ENCODE measurements around the gene FAM131C. TPM values are rescaled to one million over a fixed set of nuclear protein-coding genes. Genes with fewer than 3 reads are reported as not detected.

Gene FAM131C, protein sequence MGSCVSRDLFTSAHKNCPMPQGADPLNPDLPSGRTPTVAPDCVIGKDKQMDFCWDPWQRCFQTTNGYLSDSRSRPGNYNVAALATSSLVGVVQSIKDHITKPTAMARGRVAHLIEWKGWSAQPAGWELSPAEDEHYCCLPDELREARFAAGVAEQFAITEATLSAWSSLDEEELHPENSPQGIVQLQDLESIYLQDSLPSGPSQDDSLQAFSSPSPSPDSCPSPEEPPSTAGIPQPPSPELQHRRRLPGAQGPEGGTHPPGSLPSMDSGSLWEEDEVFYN
- total RNA-seq, result 0.22 TPM in 1 of 2 replicates, not detected in the other

- DNase-seq (ENCODE audit: low read depth in 2 of 2), result peak in 1 of 2 donors; percentile 40
Measured at GRCh38 chr1:16073490-16074119, at the start of gene FAM131C. FAM131C (minus strand) TSS chr1:16073651; CDS start chr1:16073442, 209 bp downstream.

DNA sequence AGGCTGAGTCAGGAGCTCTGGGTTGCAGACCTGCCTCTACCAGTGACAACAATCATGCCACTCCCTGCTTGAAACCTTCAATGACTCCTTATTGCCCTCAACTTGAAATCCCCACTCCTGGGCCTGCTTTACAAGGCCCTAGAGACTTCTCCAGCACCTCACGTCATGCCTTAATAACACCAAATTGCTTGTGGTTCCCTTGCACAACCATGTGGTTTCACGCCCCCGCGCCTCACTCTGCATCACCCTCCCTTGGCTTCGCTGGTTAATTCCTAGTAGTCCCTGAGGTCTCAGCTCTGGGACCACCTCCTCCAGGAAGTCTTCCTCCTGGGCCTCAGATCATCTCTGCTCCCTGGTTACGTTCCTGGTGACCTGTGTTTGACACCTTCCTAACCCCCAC, 49.5 kb upstream of the FAM131C start:
- DNase-seq (ENCODE audit: low read depth in 2 of 2), result no peak

DNA sequence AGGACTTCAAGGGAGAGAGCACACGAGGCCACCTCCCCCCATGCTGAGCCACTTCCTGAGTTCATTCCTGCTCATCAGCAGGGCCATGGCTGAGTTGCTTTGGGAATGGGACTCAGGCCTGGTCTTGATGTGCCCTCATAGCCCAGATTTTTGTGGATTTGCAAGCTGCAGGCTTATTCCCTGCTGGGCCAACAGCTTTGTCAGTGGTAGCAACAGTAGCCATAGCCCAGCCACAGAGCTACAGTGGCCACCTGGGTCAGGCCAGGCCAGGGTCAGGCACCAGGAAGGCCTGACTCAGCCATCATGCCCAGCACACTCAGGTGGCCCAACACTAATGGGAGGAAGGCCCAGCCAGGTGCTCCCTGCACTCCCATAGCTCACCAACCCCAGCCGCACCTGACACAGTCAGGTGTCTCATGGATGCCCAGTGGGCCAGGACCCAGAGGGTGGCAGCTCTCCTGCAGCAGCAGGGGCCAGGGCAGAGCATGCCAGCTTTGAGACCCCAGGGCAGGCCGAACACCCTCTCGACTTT, 49.0 kb upstream of the FAM131C start:
- DNase-seq (ENCODE audit: low read depth in 2 of 2), result peak in 1 of 2 donors; percentile 39

DNA sequence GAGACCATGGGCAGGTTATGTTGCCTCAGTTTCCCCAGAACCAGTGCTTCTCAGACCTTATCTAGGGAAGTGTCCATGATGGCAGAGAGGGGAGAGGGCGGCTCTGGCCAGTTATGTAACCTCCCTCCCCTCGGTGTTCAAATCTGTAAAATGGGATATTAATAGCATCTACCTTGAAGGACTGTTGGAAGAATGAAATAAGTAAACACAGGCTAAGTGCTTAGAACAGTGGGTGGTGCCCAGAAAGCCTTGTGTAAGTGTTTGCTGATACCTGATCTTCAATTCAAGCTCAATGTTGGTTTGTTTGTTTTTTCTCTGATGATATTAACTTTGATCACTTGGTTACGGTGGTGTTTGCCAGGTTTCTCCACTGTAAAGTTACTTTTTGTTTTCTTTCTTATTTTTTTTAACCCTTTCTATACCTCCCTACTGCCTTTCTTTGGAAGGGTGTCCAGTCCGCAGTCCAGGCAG, 47.5 kb upstream of the FAM131C start:
- no peak for DNase-seq (ENCODE audit: low read depth in 2 of 2)

GRCh38 chr1:16120407-16120806, 47.0 kb upstream of the FAM131C start:
- no peak for DNase-seq (ENCODE audit: low read depth in 2 of 2)

- no peak for DNase-seq (ENCODE audit: low read depth in 2 of 2)
Measured at GRCh38 chr1:16119926-16120325, 46.5 kb upstream of the FAM131C start.

- no peak for DNase-seq (ENCODE audit: low read depth in 2 of 2)
Measured at GRCh38 chr1:16119504-16119903, 46.1 kb upstream of the FAM131C start.

DNA sequence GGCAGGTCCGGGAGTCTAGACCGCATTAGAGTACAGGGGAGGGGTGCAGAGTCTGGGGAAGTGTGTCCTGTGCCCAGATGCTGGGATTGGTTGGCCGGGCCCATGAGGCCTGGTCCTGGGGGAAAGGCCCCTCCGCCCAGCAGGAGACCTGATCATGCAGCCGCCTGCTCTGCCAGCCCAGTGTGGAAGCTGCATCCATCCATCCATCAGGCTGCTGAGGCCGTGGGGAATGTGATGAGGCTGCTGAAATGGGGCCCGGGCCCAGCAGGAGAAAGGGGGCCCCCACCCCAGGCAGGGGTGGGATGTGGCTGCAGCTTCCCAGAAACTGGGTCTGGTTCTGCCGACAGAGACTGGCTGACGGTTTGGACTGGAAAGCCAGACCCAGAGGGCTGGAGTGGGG, 45.3 kb upstream of the FAM131C start:
- DNase-seq (ENCODE audit: low read depth in 2 of 2), result no peak

- no peak for DNase-seq (ENCODE audit: low read depth in 2 of 2)
Measured at GRCh38 chr1:16117936-16118335, 44.5 kb upstream of the FAM131C start.

DNA sequence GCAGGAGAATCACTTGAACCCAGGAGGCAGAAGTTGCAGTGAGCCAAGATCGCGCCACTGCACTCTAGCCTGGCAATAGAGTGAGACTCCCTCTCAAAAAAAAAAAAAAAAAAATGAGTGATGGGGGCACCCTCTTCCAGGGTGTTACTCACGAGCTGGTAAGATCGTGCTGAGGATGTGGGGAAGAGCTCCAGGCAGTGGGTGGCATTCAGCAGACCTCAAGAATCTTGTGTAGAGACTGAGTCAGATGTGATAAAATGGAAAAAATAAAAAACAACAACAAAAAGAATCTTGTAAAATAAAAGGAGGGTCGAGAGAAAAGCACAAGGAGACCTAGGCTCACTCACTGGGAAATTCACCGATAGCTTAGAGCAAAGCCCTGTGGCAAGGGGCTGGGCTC, 43.9 kb upstream of the FAM131C start:
- no peak for DNase-seq (ENCODE audit: low read depth in 2 of 2)

DNA sequence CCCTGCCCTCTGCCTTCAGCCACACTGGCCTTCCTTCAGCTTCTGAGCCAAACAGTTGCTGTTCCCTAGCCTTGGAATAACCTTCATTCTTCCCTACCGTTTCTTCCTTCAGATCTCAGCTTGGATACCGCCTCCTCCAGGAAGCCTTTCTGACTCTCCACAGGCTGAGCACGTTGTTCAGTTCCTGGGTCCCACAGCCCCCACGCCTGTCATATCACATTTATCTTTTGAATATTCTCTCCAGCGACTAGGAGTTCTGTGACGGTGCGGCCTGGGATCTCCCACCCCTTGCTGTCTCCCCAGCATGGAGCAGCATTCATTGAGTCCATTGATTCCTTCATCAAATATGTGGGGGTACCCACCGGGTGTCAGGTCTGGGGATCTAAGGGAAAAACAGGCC, 43.2 kb upstream of the FAM131C start:
- no peak for DNase-seq (ENCODE audit: low read depth in 2 of 2)

DNA sequence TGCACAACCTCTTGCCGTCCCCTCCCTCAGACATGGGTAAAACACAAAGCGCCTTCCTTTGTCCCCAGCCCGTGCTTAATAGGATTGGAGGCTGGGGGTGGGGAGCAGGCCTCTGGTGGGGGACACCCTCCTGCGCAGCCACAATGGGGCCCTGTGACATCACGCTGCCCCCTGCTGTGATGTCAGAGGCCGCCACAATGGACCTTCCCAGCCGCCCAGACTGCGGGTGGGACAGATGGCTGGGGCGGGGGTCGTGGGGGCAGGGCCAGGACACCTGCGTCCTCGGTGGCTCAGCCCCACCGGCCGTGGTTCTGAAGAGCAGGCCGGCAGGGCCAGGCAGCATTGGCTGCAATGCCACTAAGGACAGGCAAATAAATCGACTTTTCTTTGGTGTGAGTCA, 42.6 kb upstream of the FAM131C start:
- DNase-seq (ENCODE audit: low read depth in 2 of 2), result no peak

- no peak for DNase-seq (ENCODE audit: low read depth in 2 of 2)
Measured at GRCh38 chr1:16115468-16115983, 42.1 kb upstream of the FAM131C start.

GRCh38 chr1:16114527-16115467, 41.3 kb upstream of the FAM131C start:
- no peak for DNase-seq (ENCODE audit: low read depth in 2 of 2)

DNA sequence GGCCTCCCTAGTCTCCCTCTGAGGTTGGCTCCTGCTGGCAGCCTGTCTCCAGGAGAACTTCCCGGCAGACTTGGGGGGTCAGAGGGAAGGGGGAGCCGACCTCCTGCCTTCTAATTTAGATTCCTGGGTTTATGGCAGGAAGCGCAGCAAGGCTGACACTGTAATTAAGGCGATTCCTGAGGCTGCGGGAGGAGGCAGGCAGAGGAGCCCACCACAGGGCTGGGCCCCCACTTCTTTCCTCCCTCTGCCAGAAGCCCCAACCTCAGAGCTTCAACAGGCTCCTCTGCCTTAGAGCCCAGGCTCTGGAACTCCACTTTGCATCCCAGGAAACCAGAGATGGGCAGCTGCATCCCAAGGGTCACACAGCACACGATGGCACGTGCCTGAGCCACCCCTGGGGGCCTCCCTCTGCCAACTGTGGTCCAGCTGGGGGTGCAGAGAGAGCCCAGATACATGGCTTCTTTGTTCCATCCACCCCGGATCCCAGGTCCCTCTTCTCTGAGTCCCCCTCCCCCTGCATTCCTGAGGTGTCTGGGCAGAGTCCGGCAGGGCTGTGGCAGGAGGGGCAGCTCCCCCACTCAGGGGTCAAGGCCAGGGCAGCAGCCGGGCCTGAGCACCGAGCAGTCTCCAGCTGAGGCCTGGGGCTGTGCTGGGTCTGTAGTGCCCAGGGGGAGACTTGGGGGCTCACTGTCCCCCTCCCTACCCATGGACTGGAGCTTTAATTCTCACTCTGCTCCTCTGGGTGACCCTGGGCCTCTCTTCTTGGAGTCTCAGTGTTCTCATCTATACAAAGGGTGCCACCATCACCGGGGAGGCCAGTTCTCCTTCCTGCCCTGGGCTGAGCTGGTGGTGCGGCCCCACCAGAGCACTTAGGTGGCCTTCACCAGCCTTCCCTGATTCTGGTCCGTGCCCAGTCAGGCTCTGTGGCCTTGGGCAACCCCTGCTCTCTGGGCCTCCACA, 39.4 kb upstream of the FAM131C start:
- DNase-seq (ENCODE audit: low read depth in 2 of 2), result no peak

- peak in 1 of 2 donors; percentile 36 for DNase-seq (ENCODE audit: low read depth in 2 of 2)
Measured at GRCh38 chr1:16111771-16112595, 38.5 kb upstream of the FAM131C start.

- DNase-seq (ENCODE audit: low read depth in 2 of 2), result no peak
Measured at GRCh38 chr1:16110884-16111283, 37.4 kb upstream of the FAM131C start.

GRCh38 chr1:16110456-16110855, 37.0 kb upstream of the FAM131C start:
- no peak for DNase-seq (ENCODE audit: low read depth in 2 of 2)

GRCh38 chr1:16109571-16109970, 36.1 kb upstream of the FAM131C start:
- DNase-seq (ENCODE audit: low read depth in 2 of 2), result no peak

All from lung microvascular endothelial cell (primary cell).